Measurements from ENCODE around the gene CDC42. TPM values are rescaled to one million over a fixed set of nuclear protein-coding genes. Genes with fewer than 3 reads are reported as not detected.

The CDC42 gene
- total and polyA plus RNA-seq, 9 of the 15 experiments (the other 6 are each of a cell fraction or from before 2014, with no cell fraction given): 186 to 398 (median 325) TPM

DNA sequence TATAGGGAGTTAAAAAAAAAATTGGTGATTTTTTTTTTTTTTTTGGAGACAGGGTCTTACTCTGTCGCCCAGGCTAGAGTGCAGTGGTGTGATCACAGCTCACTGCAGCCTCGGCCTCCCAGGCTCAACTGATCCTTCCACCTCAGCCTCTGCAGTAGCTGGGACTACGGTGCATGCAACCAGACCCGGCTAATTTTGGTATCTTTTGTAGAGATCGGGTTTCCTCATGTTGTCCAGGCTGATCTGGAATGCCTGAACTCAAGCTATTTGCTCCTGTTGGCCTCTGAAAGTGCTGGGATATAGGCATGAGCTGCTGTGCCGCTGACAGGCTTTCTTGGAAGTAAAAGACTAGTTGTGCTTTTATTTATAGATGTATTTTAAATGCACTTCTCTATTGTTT lies 3.0 kb downstream of the CDC42 start:
- no peak overlapping the region for H3K9ac ChIP-seq (ENCODE audit: insufficient read depth in 1 of 2, low read depth in 2 of 2, low read length in 2 of 2)
- H3K9me1 ChIP-seq (ENCODE audit: control insufficient read depth, insufficient read depth, low read length): peaks cover 3% of the 10 kb centered on the region
- H4K20me1 ChIP-seq (replicated peaks; ENCODE audit: control insufficient read depth, insufficient read depth, low read length): peaks cover 32% of the 10 kb centered on the region
- in situ Hi-C loops (cut with MboI) (no loop called here), intact Hi-C loops (cut with micrococcal nuclease) (no loop called here)
- POLR2A ChIA-PET: interaction anchor here (0.6 to 5.2 kb wide), 5 partner anchors 11 to 406 kb away, joined by 3 to 47 read pairs (median 4); no protein-coding TSS in a partner anchor
- H3K79me2 ChIP-seq (ENCODE audit: control insufficient read depth, insufficient read depth, low read length): peaks cover 82% of the 10 kb centered on the region
- H3K4me2 ChIP-seq (ENCODE audit: insufficient read depth, low read length): peak overlapping the region; percentile 4; the same call in 1 of the 2 replicates
- DNase-seq (ENCODE audit: extremely low read depth in 1 of 4, low spot score in 3 of 4) (no peak), ATAC-seq (no peak), FAIRE-seq (no peak)
- H3K27me3 ChIP-seq (ENCODE audit: control insufficient read depth in 2 of 2, insufficient read depth in 2 of 2, low read length in 2 of 2): no peaks in the 10 kb centered on the region
- no peak overlapping the region for H3K4me3 ChIP-seq
- H3K9me3 ChIP-seq (replicated peaks; ENCODE audit: control insufficient read depth, insufficient read depth, low read depth, low read length): peaks cover 2% of the 10 kb centered on the region; the same call in 1 of the 2 replicates
- 77% methylated on average over 6 of the region's 6 CpGs for WGBS (ENCODE audit: insufficient coverage, low coverage, missing lambda C conversion rate)
- H3K36me3 ChIP-seq (ENCODE audit: control insufficient read depth, insufficient read depth, low read length): peaks cover 45% of the 10 kb centered on the region
- no peak overlapping the region for H2AFZ ChIP-seq (ENCODE audit: low read depth, low read length)
- H3K27ac ChIP-seq (ENCODE audit: extremely low read depth, low read depth, low read length): peak overlapping the region; percentile 18; the same call in 1 of the 3 replicates
- CTCF ChIA-PET (ENCODE audit: low intra/inter-chr PET ratio): no interaction called here
- H3K4me1 ChIP-seq (replicated peaks in 1 of 2; ENCODE audit: control insufficient read depth in 2 of 2, insufficient read depth in 2 of 2, low read length in 2 of 2): peaks cover 21 to 26% of the 10 kb centered on the region in 2 experiments; a peak in 4 of 5 replicates
- no TSS peak for BruUV-seq (replicated peaks)
- no peak for TF ChIP-seq ZNF23 (CRISPR knock-in tag; IDR thresholded peaks at IDR 0.05)
- no peak for TF ChIP-seq PPARD (CRISPR knock-in tag; IDR thresholded peaks at IDR 0.05)
- TF ChIP-seq ZNF407 (IDR thresholded peaks at IDR 0.05; ENCODE audit: low read depth): no peak
- peak; percentile 63 for TF ChIP-seq ZNF121 (CRISPR knock-in tag; conservative IDR thresholded peaks at IDR 0.05)
- TF ChIP-seq HLTF (IDR thresholded peaks at IDR 0.05): 0 out of 2 replicates have a peak, but pooled peaks have one; percentile 4
- TF ChIP-seq SREBF1 (IDR thresholded peaks at IDR 0.05; ENCODE audit: borderline replicate concordance, low read depth, low read length): no peak
